Left kidney (tissue), 2 donors: Measurements from ENCODE around the gene MSI2. TPM values are rescaled to one million over a fixed set of nuclear protein-coding genes. Genes with fewer than 3 reads are reported as not detected.

Experiments used
- DNase-seq: peaks from one replicate; pipeline ENCODE4 v3.0.0-alpha.2; 2013
- polyA plus RNA-seq: library from polyadenylated mRNA; unstranded; fragments of 120-200 nt; gene quantifications from one replicate; pipeline ENCODE4 v1.2.1, GENCODE V29; 2013; ENCODE audit not compliant: insufficient read length

The MSI2 gene
- polyA plus RNA-seq, 1 donor = 106 TPM

- no peak for DNase-seq
Observed at GRCh38 chr17:57436565-57436964, 180.2 kb downstream of the MSI2 start.

- no peak for DNase-seq
Observed at GRCh38 chr17:57438066-57438731, 181.9 kb downstream of the MSI2 start.

GRCh38 chr17:57439651-57440050, 183.3 kb downstream of the MSI2 start:
- DNase-seq = no peak

GRCh38 chr17:57440522-57441269, 184.4 kb downstream of the MSI2 start:
- DNase-seq = peak; percentile 68

- no peak for DNase-seq
Observed at GRCh38 chr17:57441270-57441600, 184.9 kb downstream of the MSI2 start.

GRCh38 chr17:57442401-57442823, 186.1 kb downstream of the MSI2 start:
- DNase-seq = no peak

- no peak for DNase-seq
Observed at GRCh38 chr17:57442914-57443571, 186.7 kb downstream of the MSI2 start.

- DNase-seq = no peak
Observed at GRCh38 chr17:57443781-57444180, 187.5 kb downstream of the MSI2 start.

GRCh38 chr17:57444682-57445450, 188.5 kb downstream of the MSI2 start:
- no peak for DNase-seq

GRCh38 chr17:57445772-57446472, 189.6 kb downstream of the MSI2 start:
- DNase-seq = no peak

- DNase-seq = no peak
Observed at GRCh38 chr17:57447357-57447989, 191.2 kb downstream of the MSI2 start.

- no peak for DNase-seq
Observed at GRCh38 chr17:57447990-57448758, 191.9 kb downstream of the MSI2 start.

GRCh38 chr17:57448759-57449283, 192.5 kb downstream of the MSI2 start:
- no peak for DNase-seq

- no peak for DNase-seq
Observed at GRCh38 chr17:57451191-57451590, 194.9 kb downstream of the MSI2 start.

GRCh38 chr17:57451643-57452042, 195.3 kb downstream of the MSI2 start:
- no peak for DNase-seq

- DNase-seq = no peak
Observed at GRCh38 chr17:57453841-57454425, 197.6 kb downstream of the MSI2 start.

- DNase-seq = no peak
Observed at GRCh38 chr17:57454729-57455062, 198.4 kb downstream of the MSI2 start.

GRCh38 chr17:57455063-57455914, 199.0 kb downstream of the MSI2 start:
- DNase-seq = no peak

GRCh38 chr17:57456622-57457021, 200.3 kb downstream of the MSI2 start:
- no peak for DNase-seq
